Right atrium auricular region (tissue), 2 donors: Measurements from ENCODE around the gene SLIT1. TPM values are rescaled to one million over a fixed set of nuclear protein-coding genes. Genes with fewer than 3 reads are reported as not detected.
A peak's percentile ranks its signal among the peaks of the same experiment; 100 is the strongest.

Experiments used
- DNase-seq: peaks from one replicate; pipeline ENCODE4 v3.0.0-alpha.2; 2019; ENCODE audit warnings: low spot score
- H3K27ac ChIP-seq, 2 donors: fragments of 200-600 bp; sonication (generic); 1 replicate in 1 of 2; 2 replicates in 1 of 2; pipeline ENCODE4 v1.5.1; 2016 to 2019
- H3K27me3 ChIP-seq, 2 donors: fragments of 200-600 bp; sonication (generic); one replicate each; pipeline versions ENCODE4 v1.5.1 to v1.6.0; 2017 to 2019
- H3K36me3 ChIP-seq: fragments of 200-600 bp; sonication (generic); one replicate; pipeline ENCODE4 v1.5.1; 2016
- H3K4me1 ChIP-seq, 2 donors: fragments of 200-600 bp; sonication (generic); one replicate each; pipeline versions ENCODE4 v1.5.1 to v1.6.0; 2017 to 2019
- H3K4me3 ChIP-seq, 2 donors: fragments of 200-600 bp; sonication (generic); 1 replicate in 1 of 2; 2 replicates in 1 of 2; pipeline ENCODE4 v1.5.1; 2017 to 2019; ENCODE audit warnings: mild to moderate bottlenecking in 1 of 2, moderate library complexity in 1 of 2
- H3K9me3 ChIP-seq, 2 donors: fragments of 200-600 bp; sonication (generic); one replicate each; pipeline ENCODE4 v1.5.1; 2019
- total RNA-seq, 2 donors: library from RNA; depleted of rRNA; stranded (reverse); fragments of >200 nt; gene quantifications; one replicate each; pipeline ENCODE4 v1.1.0, GENCODE V29; 2016
- TF ChIP-seq, protein P1 (sequence below), 2 donors: fragments of 200-600 bp; sonication (generic); IDR thresholded peaks; one replicate each; pipeline ENCODE4 v1.5.1; 2019; ENCODE audit warnings: antibody characterized with exemption in 2 of 2

The SLIT1 gene
- total RNA-seq, 2 donors from 2014 or later: not detected

DNA sequence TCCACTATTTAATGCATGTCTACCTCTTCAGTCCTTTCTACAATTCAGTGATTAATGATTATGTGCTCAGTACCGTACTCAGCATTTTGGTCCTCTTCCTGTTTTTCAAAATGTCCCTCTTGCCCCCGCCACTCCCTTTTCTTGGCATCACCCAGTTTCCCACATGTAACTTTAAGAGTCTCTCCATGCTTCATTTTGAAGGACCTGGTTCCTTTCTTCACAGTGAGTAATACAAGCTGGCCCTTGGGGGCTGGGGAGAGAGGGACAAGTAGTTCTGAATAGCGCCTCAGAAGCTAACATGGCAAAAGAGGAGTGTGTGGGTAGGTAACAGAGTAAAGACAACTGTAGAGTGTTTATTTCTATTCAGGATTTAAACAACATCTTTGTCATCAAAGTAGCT, 34.6 kb upstream of the SLIT1 start:
- peak; percentile 58 for DNase-seq
- TF ChIP-seq, protein P1, sequence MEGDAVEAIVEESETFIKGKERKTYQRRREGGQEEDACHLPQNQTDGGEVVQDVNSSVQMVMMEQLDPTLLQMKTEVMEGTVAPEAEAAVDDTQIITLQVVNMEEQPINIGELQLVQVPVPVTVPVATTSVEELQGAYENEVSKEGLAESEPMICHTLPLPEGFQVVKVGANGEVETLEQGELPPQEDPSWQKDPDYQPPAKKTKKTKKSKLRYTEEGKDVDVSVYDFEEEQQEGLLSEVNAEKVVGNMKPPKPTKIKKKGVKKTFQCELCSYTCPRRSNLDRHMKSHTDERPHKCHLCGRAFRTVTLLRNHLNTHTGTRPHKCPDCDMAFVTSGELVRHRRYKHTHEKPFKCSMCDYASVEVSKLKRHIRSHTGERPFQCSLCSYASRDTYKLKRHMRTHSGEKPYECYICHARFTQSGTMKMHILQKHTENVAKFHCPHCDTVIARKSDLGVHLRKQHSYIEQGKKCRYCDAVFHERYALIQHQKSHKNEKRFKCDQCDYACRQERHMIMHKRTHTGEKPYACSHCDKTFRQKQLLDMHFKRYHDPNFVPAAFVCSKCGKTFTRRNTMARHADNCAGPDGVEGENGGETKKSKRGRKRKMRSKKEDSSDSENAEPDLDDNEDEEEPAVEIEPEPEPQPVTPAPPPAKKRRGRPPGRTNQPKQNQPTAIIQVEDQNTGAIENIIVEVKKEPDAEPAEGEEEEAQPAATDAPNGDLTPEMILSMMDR (IDR thresholded peaks at IDR 0.05): no peak
- Histone ChIP-seq H3K9me3 (no peaks in the 10 kb centered on the region), H3K4me3 (no peak overlapping the region), H3K4me1 (no peaks in the 10 kb centered on the region), H3K36me3 (peaks cover 5% of the 10 kb centered on the region), H3K27ac (no peak overlapping the region), H3K27me3 (no peaks in the 10 kb centered on the region)

- no peak overlapping the region for H3K4me3 ChIP-seq
- no peaks in the 10 kb centered on the region for H3K27me3 ChIP-seq
- peak; percentile 1 for DNase-seq
- no peaks in the 10 kb centered on the region for H3K36me3 ChIP-seq
- no peaks in the 10 kb centered on the region for H3K9me3 ChIP-seq
- no peak overlapping the region for H3K27ac ChIP-seq
- TF ChIP-seq, protein P1 (IDR thresholded peaks at IDR 0.05): no peak
- H3K4me1 ChIP-seq: no peaks in the 10 kb centered on the region
These were observed 31.5 kb upstream of the SLIT1 start for GRCh38 chr10:97217299-97217698.

- Histone ChIP-seq H3K36me3 (no peaks in the 10 kb centered on the region), H3K27ac (no peak overlapping the region), H3K4me3 (no peak overlapping the region), H3K9me3 (no peaks in the 10 kb centered on the region), H3K27me3 (no peaks in the 10 kb centered on the region), H3K4me1 (no peaks in the 10 kb centered on the region)
- peak; percentile 48 for DNase-seq
- TF ChIP-seq, protein P1 (IDR thresholded peaks at IDR 0.05): no peak
These were observed 30.0 kb upstream of the SLIT1 start for GRCh38 chr10:97215619-97216260.

- TF ChIP-seq, protein P1 (IDR thresholded peaks at IDR 0.05): no peak
- H3K27ac ChIP-seq: no peak overlapping the region
- H3K36me3 ChIP-seq: no peaks in the 10 kb centered on the region
- no peaks in the 10 kb centered on the region for H3K9me3 ChIP-seq
- H3K27me3 ChIP-seq: no peaks in the 10 kb centered on the region
- peak; percentile 53 for DNase-seq
- H3K4me1 ChIP-seq: no peaks in the 10 kb centered on the region
- no peak overlapping the region for H3K4me3 ChIP-seq
These were observed 27.7 kb upstream of the SLIT1 start for GRCh38 chr10:97213431-97213830.

DNA sequence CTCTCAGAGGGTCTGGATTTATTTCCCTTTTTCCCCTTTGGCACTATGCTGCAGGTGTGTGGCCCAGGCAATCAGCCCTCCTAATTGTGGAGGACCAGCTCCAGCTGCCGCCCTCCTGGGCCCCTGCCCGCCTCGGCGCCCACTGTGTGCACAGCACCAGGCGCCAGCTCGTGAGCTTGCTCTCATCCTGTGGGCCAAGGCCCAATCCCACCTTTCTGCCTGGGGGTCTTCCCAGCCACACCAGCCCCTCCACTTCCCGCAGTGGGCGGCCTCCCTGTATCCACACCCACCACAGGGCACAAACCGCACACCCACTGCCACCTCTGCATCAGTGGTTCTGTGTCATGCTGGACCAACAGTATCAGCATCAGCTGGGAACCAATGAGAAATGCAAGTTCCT, 25.5 kb upstream of the SLIT1 start:
- Histone ChIP-seq H3K4me1 (no peaks in the 10 kb centered on the region), H3K27ac (no peak overlapping the region), H3K27me3 (no peaks in the 10 kb centered on the region), H3K36me3 (no peaks in the 10 kb centered on the region), H3K4me3 (no peak overlapping the region), H3K9me3 (no peaks in the 10 kb centered on the region)
- DNase-seq: peak; percentile 38
- TF ChIP-seq, protein P1 (IDR thresholded peaks at IDR 0.05): no peak

- Histone ChIP-seq H3K4me1 (no peaks in the 10 kb centered on the region), H3K4me3 (no peak overlapping the region), H3K9me3 (no peaks in the 10 kb centered on the region), H3K27me3 (no peaks in the 10 kb centered on the region), H3K27ac (no peak overlapping the region), H3K36me3 (no peaks in the 10 kb centered on the region)
- DNase-seq: peak; percentile 68
- TF ChIP-seq, protein P1 (IDR thresholded peaks at IDR 0.05): peak; percentile 96 to 97
These were observed 24.8 kb upstream of the SLIT1 start for GRCh38 chr10:97210543-97210960.
